RKO (cell line): ENCODE data around the gene CCR1.
"Not testable (repeated sequence)": the region's sequence is repeated elsewhere in the genome, so short reads cannot be mapped to it uniquely, and the experiment has no call there.

Experiments
- DNase-seq: peaks from one replicate; pipeline ENCODE4 v3.0.0-alpha.2; 2016; ENCODE audit warnings: low spot score

The CCR1 gene

DNA sequence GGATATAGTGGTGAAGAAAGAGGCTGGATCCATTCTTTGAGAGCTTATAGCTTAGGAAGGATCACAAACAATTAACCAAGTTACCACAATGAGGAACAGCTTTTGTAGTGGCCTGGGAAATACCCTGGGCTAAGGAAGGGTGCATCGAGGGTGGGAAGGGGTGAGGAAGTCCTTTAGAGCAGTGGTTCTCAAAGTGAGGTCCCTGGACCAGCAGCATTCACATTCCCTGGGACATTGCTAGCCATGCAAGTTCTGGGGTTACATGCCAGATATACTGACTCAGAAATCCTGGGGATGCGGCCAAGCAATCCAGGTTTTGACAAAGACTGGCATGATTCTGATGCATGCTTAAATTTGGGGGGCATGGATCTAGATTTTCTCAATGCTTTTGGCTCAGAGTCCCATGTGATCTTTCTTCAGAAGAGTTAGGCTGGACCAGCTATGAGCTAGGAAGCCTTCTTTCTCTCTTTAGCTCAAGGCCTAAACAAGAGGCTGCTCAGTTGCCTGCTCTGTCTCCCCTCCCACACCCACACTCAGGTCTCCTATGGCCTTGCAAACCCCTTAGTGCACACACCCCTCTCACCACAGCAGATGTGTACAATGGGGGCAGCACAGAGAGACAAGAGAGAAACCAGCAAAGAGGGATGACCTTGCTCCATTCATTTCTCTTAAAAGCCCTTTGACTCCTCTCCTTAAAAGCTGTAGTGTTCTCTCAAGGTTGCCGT is 1.8 kb upstream of the CCR1 start:
- no peak for DNase-seq

DNA sequence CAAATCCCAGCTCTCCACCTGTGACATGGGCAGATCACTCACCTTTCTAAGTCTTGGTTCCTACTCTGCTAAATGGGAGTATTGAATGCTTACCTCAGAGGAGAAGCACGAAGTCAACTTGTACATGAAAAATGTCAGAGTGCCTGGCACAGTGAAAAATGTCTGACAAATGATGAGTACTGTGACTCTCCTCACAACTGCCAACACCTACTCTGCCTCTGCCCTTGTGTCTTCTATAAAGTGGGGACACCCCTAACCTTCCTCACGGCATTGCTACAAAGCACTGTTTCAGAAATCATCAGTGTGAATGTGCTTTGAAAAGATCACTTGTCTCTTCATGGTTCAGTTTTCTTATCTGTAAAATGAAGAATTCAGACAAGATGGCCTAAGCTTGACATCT is 940 bp upstream of the CCR1 start:
- DNase-seq: no peak

DNA sequence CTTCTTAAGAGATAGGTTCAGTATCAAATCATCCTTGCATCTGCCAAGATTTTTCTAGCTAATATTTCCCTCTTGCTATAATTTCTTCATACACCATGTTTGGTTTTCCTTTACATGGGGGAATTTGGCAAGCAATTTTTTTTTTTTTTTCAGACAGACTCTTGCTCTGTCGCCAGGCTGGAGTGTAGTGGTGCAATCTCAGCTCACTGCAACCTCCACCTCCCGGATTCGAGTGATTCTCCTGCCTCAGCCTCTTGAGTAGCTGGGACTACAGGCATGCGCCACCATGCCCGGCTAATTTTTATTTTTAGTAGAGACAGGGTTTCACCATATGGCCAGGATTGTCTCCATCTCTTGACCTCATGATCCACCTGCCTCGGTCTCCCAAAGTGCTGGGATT is 599 bp downstream of the CCR1 start:
- DNase-seq: not testable (repeated sequence)

DNA sequence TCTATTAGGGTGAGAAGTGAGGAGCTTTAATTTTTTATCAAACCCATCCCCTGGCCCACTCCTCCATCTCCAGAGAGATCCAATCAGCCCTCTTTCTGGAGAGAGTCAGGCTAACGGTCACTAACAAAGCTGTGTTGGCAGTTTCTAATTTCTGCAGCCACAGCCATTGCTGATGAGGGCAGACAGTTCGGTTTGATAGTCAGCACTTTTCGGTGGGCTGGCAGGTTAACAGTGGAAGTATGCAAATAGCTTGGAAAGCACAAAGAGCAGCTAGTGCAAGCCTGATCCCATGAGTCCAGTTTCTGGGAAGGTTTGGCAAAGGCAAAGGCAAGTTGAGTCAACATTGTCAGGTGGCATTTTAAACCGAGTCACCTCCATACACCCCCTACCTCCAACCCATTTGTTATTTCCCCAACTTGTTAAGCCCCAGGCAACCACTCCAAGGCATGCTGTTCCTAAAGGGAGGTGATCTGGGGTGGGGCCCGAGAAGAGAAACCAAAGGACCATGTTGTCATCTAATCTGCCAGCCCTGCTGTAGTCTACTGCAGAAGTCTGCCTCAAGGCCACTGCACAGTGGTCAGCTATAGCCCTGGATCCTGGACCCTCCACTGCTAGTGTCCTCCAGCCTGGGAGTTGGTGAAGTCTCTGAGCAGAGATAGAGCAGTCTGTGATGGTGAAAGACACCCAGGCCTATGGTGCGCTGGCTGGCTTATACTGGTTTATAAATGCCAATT is 1.7 kb downstream of the CCR1 start:
- DNase-seq: no peak

DNA sequence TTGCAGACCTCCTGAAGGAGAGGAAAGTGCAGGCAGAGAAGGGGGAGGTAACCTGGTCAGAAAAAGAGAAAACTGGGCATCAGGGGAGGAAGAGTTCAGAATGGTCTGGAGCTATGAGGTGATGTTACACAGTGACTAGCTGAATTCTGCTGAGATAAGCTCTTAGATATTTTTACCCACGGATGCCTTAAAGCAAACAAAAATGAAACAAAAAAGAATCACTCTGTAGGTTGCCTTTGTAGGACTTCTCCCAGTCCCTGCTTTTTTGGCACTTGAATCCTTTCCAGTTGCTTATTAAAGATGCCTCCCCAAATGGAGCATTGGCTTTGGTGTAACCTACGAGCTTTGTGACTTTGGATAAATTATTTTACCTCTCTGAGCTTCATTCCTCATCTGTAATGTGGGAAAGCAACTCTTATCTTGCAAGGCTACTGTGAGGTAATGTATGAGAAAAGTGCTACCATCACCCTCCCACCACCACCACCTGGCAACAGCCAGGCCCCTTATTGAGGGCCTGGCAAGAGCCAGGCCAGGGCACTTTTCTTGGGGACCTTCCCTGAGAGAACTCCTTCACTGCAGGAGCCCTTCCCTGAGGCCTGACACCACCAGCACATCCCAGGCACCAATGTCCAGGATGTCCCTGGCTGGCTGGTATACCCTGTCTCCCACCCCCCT is 2.7 kb downstream of the CCR1 start:
- no peak for DNase-seq

DNA sequence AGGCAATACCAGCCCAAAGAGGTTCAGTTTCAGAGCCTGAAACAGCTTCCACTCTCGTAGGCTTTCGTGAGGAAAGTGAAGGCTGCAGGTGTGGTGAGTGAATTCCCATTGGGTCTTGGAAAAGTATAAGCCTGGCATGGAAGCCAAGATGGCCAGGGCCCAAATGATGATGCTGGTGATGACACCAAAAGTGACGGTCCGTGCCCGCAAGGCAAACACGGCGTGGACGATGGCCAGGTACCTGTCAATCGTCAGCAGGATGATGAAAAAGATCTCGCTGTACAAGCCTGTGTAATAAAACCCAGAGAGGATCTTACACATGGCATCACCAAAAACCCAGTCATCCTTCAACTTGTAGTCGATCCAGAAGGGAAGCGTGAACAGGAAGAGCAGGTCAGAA is 4.4 kb downstream of the CCR1 start:
- no peak for DNase-seq

DNA sequence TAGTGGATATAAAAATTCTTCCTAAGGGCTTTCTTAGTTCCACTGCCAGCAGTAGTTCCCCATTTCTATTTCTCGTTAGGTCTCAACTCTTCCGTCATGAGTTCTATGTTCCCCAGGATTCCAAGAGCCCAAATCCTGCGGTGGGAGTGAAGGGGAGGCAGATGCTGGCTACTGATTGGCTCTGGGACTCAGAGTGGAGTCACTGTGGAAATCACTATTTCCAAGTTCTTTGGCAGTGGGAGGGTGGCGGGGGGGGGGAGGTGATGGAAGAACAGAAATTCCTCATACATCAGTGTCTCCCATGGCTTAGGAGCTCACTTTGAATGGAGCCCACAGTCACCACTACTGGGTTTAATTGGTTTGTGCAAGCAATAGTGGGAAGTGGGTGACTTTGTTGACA is 5.6 kb downstream of the CCR1 start:
- no peak for DNase-seq

DNA sequence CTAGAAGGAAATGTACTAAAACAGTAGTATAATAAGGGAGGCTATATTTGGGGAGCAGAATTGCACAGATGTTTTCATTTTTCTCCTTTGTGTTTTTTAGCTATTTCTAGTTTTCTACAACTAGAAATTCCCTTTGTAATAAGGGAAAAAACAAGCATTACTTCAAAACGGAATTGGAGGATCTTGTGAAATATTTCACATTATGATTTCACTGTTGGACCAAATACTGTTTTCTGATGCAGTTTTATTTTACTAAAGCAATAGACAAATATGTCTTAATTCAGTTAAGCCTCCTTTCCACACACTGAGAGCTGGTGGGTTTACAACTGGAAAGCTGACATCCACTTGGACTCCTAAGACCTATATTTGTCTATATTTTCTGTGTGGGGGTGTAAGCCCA is 7.3 kb downstream of the CCR1 start:
- DNase-seq: no peak

DNA sequence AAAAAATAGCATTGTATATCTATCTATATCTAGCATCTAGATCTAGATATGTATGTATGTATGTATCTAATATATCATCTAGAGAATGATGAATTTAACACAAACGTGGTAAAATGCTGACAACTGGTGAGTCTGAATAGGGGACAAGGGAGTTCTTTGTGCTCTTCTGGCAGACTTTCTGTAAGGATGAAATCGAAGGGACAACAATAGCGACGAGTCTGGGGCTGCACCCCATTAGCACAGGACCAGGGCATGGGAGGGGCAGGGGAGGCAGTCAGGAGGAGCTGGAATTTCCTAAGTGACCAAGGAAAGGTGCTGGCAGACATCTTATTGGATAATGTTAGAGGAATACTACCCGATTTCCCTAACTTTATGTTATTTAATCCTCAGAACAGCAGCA is 7.9 kb downstream of the CCR1 start:
- DNase-seq: no peak

DNA sequence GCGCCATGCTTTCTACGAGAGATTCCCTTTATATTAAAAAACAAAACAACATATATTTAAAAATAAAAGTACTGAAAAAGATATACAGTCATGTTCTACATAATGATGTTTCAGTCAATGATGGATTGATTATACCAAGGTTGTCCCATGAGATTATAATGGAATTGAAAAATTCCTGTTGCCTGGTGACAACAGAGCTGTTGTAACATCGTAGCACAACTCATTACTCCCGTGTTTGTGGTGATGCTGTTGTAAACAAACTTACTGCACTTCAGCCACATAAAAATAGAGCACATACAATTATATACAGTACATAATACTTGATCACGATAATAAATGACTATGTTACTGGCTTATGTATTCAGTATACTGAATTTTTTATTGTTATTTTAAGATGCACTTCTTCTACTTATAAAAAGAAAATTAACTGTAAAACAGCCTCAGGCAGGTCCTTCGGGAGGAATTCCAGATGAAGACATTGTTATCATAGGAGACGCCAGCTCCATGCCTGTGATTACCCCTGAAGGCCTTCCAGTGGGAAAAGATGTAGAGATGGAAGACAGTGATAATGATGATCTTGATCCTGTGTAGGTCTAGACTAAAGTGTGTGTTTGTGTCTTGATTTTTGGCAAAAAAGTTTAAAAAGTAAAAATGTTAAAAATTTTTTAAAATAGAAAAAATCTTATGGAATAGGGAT is 11.7 kb downstream of the CCR1 start:
- DNase-seq: no peak

DNA sequence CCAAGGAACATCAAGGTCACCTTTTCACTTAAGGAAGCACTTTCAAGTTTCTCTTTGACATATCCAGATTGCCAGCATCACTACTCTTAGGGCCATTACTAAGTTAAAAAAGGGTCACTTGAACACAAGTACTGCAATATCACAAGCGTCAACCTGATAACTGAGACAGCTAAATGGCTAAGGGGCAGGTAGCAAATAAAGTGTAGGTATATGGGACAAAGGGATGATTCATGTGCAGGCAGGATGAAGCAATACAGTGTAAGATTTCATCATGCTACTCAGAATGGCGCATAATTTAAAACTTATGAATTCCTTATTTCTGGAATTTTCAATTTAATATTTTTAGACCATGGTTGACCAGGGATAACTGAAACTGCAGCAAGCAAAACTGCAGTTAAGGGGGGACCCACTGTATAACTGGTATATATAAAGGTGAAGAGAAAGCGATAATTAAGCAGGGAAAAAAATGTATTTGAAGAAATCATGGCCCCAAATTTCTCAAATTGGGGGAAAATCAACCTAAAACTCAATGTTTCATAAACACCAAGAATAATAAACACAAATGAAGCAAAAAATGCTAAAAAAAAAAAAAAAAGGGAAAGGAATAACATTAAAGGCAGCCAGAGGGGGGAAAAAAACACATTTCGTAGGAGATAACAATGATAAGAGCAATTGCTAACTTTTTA is 13.1 kb downstream of the CCR1 start:
- no peak for DNase-seq

DNA sequence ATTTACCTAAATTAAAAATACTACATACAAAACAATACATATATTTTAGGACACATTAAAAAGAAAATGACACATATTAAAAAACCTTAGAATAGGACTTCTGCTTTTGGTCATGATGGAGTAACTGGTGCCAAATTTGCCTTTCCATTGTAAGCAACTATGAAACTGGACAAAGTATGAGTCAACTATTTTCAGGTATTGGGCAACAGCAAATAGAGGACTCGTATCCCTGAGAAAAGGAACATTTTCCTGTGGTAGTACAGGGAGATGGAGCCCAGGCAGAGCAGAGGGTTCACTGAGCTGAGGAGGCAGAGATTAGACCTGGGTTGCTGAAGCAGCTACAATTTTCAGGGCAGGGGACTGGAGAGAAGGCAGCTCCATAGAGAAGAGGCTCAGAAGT is 14.7 kb downstream of the CCR1 start:
- no peak for DNase-seq

DNA sequence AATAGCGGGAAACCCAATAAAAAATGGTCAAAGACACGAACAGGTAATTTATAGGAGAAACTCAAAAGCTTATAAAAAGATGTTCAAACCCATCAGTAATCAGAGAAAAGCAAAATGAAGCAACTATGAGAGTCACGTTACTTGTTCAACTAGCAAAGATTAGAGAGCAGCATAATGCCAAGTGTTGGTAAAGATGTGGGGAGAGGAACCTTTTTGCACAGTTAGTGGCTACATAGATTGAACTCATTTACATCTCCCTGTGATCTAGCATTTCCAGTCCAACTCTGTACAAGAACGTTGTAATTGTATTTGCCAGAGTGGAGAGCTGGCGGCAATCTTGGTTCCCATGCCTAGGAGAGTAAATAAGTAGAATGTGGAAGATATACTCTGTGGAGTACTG is 15.2 kb downstream of the CCR1 start:
- no peak for DNase-seq

DNA sequence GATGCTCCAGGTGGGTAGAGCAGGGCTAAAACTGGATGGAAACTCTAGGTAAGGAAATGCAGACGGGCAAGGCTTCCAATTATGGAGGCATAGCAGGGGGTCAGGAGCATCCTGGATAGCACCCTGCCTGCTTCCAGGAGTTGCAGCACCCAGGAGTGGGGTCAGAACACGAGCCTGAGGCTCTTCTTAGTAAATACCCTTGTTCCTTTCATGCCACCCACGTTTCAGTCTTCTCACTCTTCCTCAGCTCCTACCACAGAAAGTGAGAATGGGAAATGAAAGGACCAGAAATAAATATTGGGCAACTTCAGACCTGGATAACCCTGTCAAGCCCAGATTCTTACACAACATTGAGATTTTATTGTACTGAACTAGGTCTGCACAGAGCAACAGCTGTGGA is 16.4 kb downstream of the CCR1 start:
- DNase-seq: no peak

DNA sequence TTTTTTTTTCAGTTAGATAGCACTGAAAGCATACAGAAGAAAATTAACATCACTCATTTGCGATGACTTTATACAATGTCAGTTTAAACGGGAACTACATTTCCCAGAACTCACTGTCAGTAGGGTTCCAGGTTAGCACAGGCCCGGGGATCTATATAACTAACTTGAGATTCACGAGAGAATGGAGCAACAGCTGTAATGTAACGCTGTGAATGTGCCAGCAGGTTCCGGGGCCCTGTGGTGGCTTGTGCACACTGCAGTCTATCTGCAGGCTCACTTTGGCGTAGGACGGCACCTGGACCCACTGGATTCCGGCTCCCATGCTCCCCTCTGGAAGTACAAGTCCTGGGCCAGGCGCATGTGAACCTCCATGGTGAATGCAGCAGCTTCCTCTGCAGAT is 19.4 kb downstream of the CCR1 start:
- no peak for DNase-seq

DNA sequence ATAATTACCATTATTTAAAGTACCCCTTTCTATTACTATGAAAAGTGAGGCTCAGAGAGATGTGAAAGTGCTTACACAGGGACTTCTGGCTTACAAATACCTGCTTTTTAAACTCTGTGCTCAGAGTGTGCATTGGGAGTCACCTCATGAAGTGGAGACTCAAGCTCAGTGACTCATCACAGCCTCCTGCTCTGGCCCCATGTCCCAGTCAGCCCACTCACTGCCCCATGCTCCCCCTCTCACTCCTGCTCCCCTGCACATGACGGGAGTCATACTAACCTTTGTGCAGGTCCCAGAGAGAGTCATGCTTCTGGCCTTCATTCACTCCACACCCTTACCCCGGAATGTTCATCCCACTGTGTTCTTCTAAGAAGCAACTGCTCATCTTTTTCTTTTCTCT is 20.2 kb downstream of the CCR1 start:
- DNase-seq: peak; percentile 43

DNA sequence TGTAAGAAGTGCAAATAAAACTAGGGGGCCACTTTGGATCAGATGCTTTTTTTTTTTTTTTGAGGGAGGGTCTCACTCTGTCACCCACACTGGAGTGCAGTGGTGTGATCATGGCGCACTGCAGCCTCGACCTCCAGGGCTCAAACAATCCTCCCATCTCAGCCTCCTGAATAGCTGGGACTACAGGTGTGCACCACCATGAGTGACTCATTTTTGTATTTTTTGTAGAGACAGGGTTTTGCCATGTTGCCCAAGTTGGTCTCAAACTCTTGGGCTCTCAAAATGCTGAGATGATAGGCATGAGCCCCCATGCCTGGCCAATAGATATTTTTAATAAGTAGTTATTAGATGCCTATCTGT is 20.8 kb downstream of the CCR1 start:
- no peak for DNase-seq

DNA sequence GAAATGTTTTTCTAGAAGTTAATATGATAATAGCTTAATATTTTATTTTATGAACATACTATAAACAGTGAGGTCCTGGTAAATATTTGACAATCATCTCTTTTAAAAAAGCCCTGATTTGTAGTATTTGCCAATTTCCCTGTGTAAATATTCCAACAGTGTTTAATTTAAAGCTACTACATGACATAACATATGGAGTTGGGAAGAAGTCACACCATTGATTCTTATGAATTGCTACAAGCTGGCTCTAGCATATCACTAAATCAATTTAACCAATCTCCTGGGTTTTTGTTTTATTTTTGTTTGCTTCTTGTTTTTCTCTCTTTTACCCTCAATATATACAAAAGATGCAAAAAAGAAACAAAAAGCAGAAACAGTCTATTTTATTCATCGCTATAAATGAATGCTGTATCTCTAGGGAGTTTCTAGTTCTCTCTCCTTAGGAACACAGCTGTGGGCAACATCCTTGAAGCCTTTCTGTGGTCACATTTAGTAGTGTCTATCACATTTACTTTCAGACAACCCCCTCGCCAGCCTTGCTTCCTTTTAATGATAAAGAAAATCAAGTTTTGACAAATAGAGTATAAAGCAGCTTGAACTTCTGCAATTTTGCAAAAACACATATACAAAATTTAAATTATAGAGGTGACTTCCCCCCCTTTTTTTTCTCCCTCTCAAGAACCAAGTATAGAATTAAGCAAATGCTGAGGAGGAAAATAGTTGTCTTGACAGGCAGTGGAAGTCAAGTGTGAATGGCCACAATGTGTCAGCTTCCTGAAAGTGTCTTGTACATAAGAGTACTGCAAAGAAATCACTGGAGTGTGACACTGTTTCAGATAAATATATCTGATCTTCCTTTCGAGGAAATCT is 21.4 kb downstream of the CCR1 start:
- no peak for DNase-seq

DNA sequence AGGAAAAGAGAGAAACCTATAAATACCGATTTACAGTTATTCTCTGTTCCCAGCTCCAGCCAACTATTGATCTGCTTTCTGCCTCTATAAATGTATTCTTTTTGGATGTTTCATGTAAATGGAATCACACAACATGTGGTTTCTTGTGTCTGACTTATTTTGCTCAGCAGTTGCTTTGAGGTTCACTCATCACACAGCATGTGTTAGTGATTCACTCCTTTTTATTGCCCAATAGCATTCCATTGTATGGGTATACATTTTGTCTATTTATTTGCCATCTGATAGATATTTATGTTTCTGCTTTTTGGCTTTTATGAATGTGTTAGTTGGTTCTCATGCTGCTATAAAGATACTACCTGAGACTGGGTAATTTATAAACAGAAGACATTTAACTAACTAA is 23.6 kb downstream of the CCR1 start:
- peak; percentile 60 for DNase-seq

DNA sequence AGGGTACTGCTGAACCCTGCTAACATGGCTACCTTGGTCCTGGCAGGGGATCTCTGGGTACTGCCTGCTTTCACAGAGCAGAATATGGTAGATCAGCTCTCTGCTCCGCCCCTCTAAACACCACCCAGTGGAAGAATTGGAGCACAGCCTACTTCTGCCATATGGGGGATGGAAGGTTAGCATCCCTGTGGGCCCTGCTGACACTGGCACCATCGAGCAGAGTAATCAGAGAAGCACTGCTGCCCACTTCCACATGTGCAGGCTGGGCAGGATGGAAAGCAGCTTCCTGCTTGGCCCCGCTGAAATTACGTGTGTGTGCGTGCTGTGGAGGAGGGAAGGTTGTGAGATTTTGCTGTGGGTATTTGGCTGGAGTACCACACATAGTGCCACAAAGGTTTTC is 24.8 kb downstream of the CCR1 start:
- no peak for DNase-seq
